ENCODE results near the gene SH3GL3.

SH3GL3 gene

DNA sequence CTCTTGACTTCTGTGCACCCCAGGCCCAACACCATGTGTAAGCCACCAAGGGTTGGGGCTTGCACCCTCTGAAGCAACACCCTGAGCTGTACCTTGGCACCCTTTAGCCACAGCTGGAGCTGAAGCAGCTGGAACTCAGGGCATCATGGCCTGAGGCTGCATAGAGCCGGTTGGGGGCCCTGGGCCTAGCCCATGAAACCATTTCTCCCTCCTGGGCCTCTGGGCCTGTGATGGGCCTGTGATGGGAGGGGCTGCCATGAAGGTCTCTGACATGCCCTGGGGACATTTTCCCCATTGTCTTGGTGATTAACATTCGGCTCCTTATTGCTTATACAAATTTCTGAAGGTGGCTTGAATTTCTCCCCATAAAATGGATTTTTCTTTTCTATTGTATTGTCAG, 184.4 kb downstream of the SH3GL3 start:
- no peak overlapping the region for H3K4me3 ChIP-seq (ENCODE audit: low read length)
- no peak overlapping the region for H3K27ac ChIP-seq (ENCODE audit: low read length)
- no peak overlapping the region for H3K9ac ChIP-seq (ENCODE audit: low read depth, low read length)
- peaks cover 10% of the 10 kb centered on the region for H3K9me3 ChIP-seq (ENCODE audit: insufficient read depth, low read depth, low read length)
- H3K36me3 ChIP-seq (ENCODE audit: insufficient read depth, low read depth, low read length): no peaks in the 10 kb centered on the region
- no peaks in the 10 kb centered on the region for H3K27me3 ChIP-seq (ENCODE audit: insufficient read depth, low read length)
- H3K4me1 ChIP-seq (ENCODE audit: insufficient read depth, low read length): no peaks in the 10 kb centered on the region

DNA sequence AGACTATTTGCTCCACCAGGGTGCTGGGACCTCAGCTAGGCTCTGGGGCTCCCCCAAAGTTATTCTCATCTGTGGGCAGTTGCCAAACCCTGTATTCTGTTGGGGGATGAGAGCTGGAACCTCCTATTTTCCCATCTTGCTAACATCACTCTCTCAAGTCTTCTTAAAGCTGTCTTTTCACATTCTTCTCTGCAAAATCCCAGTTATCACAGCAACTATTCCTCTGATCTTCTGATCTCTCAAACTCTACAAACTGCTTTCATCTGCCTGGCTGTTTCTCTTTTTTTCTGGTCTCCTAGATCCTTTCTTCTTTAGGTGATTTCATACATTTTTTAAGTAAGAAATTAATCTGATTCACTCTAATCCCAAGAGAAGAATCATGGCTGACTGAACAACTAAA, 196.1 kb downstream of the SH3GL3 start:
- no peak overlapping the region for H3K27ac ChIP-seq (ENCODE audit: low read length)
- H3K27me3 ChIP-seq (ENCODE audit: insufficient read depth, low read length): no peaks in the 10 kb centered on the region
- no peaks in the 10 kb centered on the region for H3K36me3 ChIP-seq (ENCODE audit: insufficient read depth, low read depth, low read length)
- no peaks in the 10 kb centered on the region for H3K4me1 ChIP-seq (ENCODE audit: insufficient read depth, low read length)
- no peak overlapping the region for H3K9ac ChIP-seq (ENCODE audit: low read depth, low read length)
- no peak overlapping the region for H3K4me3 ChIP-seq (ENCODE audit: low read length)
- H3K9me3 ChIP-seq (ENCODE audit: insufficient read depth, low read depth, low read length): no peaks in the 10 kb centered on the region; the same call in 1 of the 2 replicates

DNA sequence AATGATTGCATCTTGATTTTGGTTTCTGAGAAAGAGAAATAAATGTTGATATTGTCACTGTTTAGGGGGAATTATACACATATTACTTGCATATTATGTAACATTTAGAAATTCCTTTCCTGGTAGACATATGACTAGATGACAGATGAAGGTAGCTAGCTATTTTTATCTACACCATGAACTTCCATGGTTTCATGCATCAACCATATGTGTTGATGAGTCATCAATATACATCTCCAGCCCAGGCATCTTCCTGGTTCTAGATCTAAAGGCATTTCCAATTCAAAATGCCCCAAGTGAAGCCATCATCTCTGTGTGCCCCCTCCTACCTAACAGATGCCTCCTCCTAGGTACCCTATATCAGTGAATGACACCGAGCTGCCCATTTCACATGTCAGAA, 197.3 kb downstream of the SH3GL3 start:
- Histone ChIP-seq H3K36me3 (ENCODE audit: insufficient read depth, low read depth, low read length) (no peaks in the 10 kb centered on the region), H3K27ac (ENCODE audit: low read length) (no peak overlapping the region), H3K4me1 (ENCODE audit: insufficient read depth, low read length) (no peaks in the 10 kb centered on the region), H3K9me3 (ENCODE audit: insufficient read depth, low read depth, low read length) (no peaks in the 10 kb centered on the region), H3K4me3 (ENCODE audit: low read length) (no peak overlapping the region), H3K27me3 (ENCODE audit: insufficient read depth, low read length) (no peaks in the 10 kb centered on the region), H3K9ac (ENCODE audit: low read depth, low read length) (no peak overlapping the region)

DNA sequence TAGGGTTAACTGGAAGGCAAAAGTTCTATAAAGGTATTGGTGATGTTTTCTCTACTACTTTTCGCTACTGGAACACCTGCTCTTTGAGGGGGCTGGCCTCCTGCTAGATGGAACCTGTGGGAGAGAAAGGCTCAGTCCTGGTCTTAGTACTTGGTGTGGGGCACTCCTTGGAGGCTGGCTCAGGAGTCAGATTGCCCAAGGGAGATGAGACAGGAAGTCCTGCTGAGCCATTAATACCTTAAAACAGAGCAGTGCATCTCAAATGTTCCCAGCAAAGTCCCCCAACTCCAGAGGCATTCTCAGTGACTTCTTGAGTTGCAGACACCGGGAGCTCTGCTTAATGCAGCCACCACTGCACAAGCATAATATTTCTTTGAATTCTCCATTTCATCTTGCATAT, 203.7 kb downstream of the SH3GL3 start:
- Histone ChIP-seq H3K4me1 (ENCODE audit: insufficient read depth, low read length) (peaks cover 12% of the 10 kb centered on the region), H3K9me3 (ENCODE audit: insufficient read depth, low read depth, low read length) (no peaks in the 10 kb centered on the region), H3K4me3 (ENCODE audit: low read length) (no peak overlapping the region), H3K9ac (ENCODE audit: low read depth, low read length) (no peak overlapping the region), H3K27me3 (ENCODE audit: insufficient read depth, low read length) (peaks cover 50% of the 10 kb centered on the region), H3K36me3 (ENCODE audit: insufficient read depth, low read depth, low read length) (no peaks in the 10 kb centered on the region), H3K27ac (ENCODE audit: low read length) (no peak overlapping the region)

DNA sequence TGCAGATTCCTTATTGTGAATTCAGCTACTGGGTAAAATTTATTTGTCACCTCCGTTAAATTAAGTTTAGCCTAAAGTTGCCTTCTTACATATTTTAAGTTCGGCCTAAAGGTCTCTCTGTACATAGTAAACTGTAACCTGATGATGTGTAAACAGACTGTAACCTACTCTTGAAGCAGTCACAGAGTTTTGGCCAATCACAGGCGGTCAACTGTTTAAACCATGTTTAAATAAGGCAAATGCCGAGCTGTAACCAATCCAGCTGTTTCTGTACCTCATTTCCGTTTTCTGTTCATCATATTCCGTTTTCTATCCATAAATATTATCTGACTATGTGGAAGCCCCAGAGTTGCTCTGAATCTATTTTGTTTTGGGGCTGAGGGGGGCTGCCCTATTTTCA, 204.4 kb downstream of the SH3GL3 start:
- H3K27me3 ChIP-seq (ENCODE audit: insufficient read depth, low read length): peaks cover 57% of the 10 kb centered on the region
- no peaks in the 10 kb centered on the region for H3K36me3 ChIP-seq (ENCODE audit: insufficient read depth, low read depth, low read length)
- peaks cover 12% of the 10 kb centered on the region for H3K4me1 ChIP-seq (ENCODE audit: insufficient read depth, low read length)
- no peak overlapping the region for H3K9ac ChIP-seq (ENCODE audit: low read depth, low read length)
- no peaks in the 10 kb centered on the region for H3K9me3 ChIP-seq (ENCODE audit: insufficient read depth, low read depth, low read length)
- H3K4me3 ChIP-seq (ENCODE audit: low read length): no peak overlapping the region
- no peak overlapping the region for H3K27ac ChIP-seq (ENCODE audit: low read length)

DNA sequence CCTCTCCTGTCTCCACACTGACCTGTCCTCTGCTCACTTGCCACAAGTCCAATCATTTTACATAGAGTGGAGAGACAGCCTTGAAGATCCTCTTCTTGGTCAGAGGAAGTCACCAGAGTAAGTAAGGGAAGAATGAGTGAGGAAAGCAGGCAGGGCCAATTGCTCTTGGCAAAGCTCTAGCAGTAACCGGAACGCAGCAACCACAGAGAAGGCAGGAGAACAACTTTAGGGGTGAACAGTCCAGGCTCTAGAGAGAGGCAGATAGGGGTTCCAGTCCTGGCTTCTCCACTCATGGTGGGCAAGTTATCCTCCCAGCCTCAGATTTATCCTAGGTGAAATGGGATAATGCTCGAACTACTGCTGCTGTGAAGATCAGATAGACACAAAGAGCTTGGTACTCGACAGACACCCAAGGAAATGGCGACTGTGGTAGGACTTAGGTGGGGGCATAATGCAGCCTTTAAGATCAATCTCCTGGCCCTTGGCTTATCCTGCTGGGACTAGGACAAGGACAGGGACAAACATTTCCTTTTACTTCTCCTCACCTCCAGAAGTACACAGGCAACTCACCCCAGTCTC, 205.6 kb downstream of the SH3GL3 start:
- H3K9ac ChIP-seq (ENCODE audit: low read depth, low read length): no peak overlapping the region; the same call in 1 of the 2 replicates
- H3K27ac ChIP-seq (ENCODE audit: low read length): no peak overlapping the region

DNA sequence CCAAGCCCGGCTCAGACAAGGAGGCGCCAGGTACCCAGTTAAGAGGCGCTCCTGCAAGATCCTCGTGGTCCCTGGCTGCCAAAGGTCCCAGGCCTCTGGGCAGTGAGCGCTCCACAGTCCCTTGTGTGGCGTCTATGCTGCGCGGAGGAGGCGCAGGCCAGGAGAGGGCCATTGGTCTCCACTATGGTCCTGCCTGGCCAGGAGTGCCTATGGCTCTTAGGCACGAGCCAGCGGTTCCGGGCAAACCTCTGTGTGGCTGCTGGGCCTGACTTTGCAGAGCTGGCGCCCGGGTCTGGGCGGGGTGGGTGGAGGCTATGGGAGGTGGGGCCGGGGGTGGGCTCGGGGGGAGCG, 206.1 kb downstream of the SH3GL3 start:
- H3K4me3 ChIP-seq (ENCODE audit: low read length): peak overlapping the region; percentile 52; the same call in 1 of the 2 replicates
- H3K4me1 ChIP-seq (ENCODE audit: insufficient read depth, low read length): peaks cover 12% of the 10 kb centered on the region
- H3K27ac ChIP-seq (ENCODE audit: low read length): no peak overlapping the region
- peaks cover 58% of the 10 kb centered on the region for H3K27me3 ChIP-seq (ENCODE audit: insufficient read depth, low read length)
- no peak overlapping the region; the same call in 1 of the 2 replicates for H3K9ac ChIP-seq (ENCODE audit: low read depth, low read length)
- H3K9me3 ChIP-seq (ENCODE audit: insufficient read depth, low read depth, low read length): no peaks in the 10 kb centered on the region
- H3K36me3 ChIP-seq (ENCODE audit: insufficient read depth, low read depth, low read length): no peaks in the 10 kb centered on the region

More for the DNA sequence above, 205.6 kb downstream of the SH3GL3 start:
- Histone ChIP-seq H3K9me3 (ENCODE audit: insufficient read depth, low read depth, low read length) (no peaks in the 10 kb centered on the region), H3K4me3 (ENCODE audit: low read length) (peak overlapping the region; percentile 52; the same call in 1 of the 2 replicates), H3K36me3 (ENCODE audit: insufficient read depth, low read depth, low read length) (no peaks in the 10 kb centered on the region), H3K27me3 (ENCODE audit: insufficient read depth, low read length) (peaks cover 58% of the 10 kb centered on the region), H3K4me1 (ENCODE audit: insufficient read depth, low read length) (peaks cover 12% of the 10 kb centered on the region)

DNA sequence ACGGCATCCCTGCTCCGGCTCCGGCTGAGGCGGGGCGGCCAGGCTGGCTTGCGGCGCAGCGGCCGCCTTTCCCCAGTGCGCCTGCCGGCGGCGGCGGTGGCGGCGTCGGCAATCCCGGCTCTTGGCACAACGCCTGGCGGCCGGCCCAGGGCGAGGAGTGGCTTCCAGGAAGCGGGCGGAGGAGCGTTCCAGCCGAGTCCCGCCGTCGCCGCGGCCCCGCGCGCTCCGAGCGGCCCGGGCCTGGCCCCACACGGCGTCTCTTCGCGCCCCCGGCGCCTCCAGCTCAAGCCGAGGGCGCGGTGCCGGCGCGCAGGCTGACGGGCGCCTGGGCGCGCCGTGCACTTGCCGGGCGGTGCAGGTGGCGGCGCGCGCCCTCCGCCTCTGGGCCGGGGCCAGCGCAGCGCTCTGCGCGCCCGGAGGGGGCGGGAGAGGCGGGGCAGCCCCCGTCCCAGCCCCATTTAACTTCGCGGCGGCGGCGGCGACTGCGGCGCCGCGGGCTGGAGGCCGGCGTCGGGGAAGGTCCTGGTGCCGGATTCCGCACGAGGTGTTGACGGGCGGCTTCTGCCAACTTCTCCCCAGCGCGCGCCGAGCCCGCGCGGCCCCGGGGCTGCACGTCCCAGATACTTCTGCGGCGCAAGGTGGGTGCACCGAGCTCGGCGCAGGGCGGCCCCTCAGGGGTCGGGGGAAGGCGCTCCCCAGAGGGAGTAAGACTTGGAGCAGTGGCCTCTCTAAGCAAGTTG, 206.7 kb downstream of the SH3GL3 start, which contains the start of gene ADAMTSL3:
Gene ADAMTSL3 (plus strand): TSS at position 485 of the 740 bp plus-strand sequence. CDS start 1,639 bp downstream, outside the sequence.
- Histone ChIP-seq H3K9ac (ENCODE audit: low read depth, low read length) (no peak within 1 kb of the TSS; the same call in 1 of the 2 replicates), H3K4me1 (ENCODE audit: insufficient read depth, low read length) (peaks cover 12% of the 10 kb centered on the region), H3K27me3 (ENCODE audit: insufficient read depth, low read length) (peaks cover 58% of the 10 kb centered on the region), H3K27ac (ENCODE audit: low read length) (no peak within 1 kb of the TSS), H3K4me3 (ENCODE audit: low read length) (peak within 1 kb of the TSS; percentile 69), H3K36me3 (ENCODE audit: insufficient read depth, low read depth, low read length) (no peaks in the 10 kb centered on the region), H3K9me3 (ENCODE audit: insufficient read depth, low read depth, low read length) (no peaks in the 10 kb centered on the region)

DNA sequence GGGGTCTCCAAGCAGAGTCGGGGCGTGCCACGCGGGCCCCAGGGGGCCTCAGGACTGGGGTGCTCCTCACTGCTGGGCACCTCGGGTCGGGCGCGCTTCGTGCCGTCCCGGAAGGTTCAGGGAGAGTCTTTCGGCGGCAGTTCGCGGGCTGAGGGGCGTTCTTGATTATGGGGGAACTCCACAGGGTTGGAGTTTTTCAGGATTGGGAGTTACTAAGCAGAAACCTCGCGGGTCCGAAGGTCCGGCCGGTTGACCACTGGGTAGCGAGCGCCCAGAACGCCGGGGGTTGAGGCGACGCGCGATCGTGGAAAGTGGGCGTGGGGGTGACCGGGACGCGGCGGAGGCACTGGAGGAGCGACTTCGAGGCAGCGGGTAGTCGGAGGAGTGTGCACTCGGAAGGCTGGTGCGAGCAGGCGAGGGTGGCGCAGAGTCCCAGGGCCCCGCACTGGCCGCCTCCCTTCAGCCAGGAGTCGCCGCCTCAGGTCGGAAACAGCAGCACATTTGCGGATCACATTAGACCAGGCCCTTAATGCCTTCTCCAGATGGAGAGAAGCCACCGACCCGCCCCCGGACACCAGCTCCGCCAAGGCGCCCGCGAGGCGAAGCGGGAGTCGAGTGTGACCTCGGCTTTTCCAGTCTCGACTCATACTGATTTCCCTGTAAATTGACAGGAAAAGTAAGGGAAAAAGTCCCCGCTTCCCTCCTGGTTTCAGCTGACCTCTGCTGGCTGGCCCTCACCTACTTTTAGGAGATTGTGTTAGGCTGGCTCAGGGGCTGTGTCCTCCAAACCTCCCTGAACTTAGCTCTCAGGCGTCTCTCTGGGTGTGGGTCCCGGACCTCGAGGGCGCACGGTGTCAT, 207.5 kb downstream of the SH3GL3 start:
- Histone ChIP-seq H3K4me3 (ENCODE audit: low read length) (peak overlapping the region; percentile 69), H3K36me3 (ENCODE audit: insufficient read depth, low read depth, low read length) (no peaks in the 10 kb centered on the region), H3K27me3 (ENCODE audit: insufficient read depth, low read length) (peaks cover 58% of the 10 kb centered on the region), H3K9ac (ENCODE audit: low read depth, low read length) (no peak overlapping the region), H3K9me3 (ENCODE audit: insufficient read depth, low read depth, low read length) (no peaks in the 10 kb centered on the region), H3K27ac (ENCODE audit: low read length) (no peak overlapping the region), H3K4me1 (ENCODE audit: insufficient read depth, low read length) (peaks cover 12% of the 10 kb centered on the region)

DNA sequence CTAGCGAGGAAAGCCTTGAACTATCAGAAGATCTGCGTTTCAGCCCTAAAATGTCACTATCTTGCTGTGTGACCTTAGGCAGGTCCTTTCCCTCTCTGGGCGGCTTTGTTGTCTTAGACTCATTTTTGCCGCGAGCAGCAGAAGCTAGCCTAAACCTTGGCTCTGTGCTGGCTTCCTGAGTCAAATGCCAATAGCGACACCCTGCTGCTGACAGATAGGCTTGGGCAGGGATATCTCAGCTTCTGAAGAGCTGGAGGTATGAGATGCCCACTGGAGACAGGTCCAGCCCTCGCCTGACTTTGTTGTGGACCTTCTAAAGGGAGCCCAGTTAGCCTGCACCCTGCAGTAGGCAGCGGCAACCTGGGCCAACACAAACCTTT, 208.1 kb downstream of the SH3GL3 start:
- Histone ChIP-seq H3K4me1 (ENCODE audit: insufficient read depth, low read length) (peaks cover 12% of the 10 kb centered on the region), H3K27me3 (ENCODE audit: insufficient read depth, low read length) (peaks cover 58% of the 10 kb centered on the region), H3K4me3 (ENCODE audit: low read length) (peak overlapping the region; percentile 69; the same call in 1 of the 2 replicates), H3K27ac (ENCODE audit: low read length) (no peak overlapping the region), H3K36me3 (ENCODE audit: insufficient read depth, low read depth, low read length) (no peaks in the 10 kb centered on the region), H3K9me3 (ENCODE audit: insufficient read depth, low read depth, low read length) (no peaks in the 10 kb centered on the region), H3K9ac (ENCODE audit: low read depth, low read length) (no peak overlapping the region)

DNA sequence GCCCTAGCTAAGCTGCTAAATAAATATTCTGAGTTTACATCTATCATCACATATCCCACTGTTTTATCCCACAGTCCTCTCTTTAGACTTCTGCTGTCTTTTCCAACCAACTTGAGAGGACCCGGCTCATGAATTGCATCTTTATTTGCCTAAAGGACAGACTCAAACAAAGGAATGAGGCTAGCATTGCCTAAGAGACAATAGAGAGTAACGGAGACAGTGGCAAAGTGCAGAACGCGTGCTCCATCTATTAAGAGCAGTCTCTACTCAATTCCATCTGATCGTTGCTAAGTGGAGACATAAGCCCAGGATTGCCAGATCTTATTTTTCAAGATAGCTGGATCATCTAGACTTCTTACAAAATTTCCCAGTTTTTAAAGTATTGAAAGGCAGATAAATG, 209.1 kb downstream of the SH3GL3 start:
- Histone ChIP-seq H3K36me3 (ENCODE audit: insufficient read depth, low read depth, low read length) (no peaks in the 10 kb centered on the region), H3K9ac (ENCODE audit: low read depth, low read length) (no peak overlapping the region), H3K4me3 (ENCODE audit: low read length) (no peak overlapping the region), H3K4me1 (ENCODE audit: insufficient read depth, low read length) (peaks cover 4% of the 10 kb centered on the region; the same call in 1 of the 2 replicates), H3K9me3 (ENCODE audit: insufficient read depth, low read depth, low read length) (no peaks in the 10 kb centered on the region), H3K27me3 (ENCODE audit: insufficient read depth, low read length) (peaks cover 49% of the 10 kb centered on the region), H3K27ac (ENCODE audit: low read length) (no peak overlapping the region)
